ENCODE results near the gene SSBP2.

DNA sequence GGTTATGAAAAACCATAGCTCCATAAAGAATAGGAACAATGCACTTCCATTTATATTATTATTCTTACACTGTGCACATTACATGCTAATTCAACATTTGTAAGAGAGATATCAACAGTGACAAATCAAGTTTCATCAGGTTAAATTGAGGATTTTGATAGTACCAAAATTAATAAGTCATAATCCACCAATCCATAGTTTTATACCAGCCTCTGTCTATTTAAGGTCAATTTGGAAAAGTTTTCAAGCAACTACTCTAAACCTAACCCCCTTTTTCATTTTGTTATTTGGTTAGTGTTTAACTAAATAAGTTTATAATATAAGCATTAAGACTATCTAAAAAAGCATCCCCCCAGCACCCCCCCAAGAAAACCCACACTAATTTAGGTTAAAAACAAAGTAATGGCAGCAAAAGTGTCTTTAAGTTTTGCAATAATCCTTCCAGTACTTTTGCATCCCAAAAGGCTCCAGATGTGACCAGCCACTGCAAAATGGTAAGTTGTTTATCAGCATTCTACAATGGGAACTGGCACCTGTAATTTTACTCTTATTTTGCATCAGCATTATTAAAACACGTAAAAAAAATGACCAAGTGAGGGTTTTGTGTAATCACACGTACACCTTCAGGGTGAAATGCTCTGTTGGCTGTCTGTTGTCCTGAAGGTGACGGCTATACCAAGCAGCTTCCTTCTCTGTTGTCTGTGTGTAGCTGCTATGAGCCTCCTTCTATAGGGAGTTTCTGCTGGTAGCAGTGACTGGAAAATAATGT lies 36.8 kb upstream of the SSBP2 start:
- no peak for TF ChIP-seq CTCF (IDR thresholded peaks at IDR 0.05; ENCODE audit: insufficient read depth, low read length, poor library complexity, severe bottlenecking)
- no peak for TF ChIP-seq EZH2phosphoT487 (conservative IDR thresholded peaks at IDR 0.05; ENCODE audit: low read length)

Measured in SU-DHL-6 (cell line).